Fibroblast of the conjunctiva (primary cell): Measurements from ENCODE around the gene S100PBP.
"Not testable (repeated sequence)": the region's sequence is repeated elsewhere in the genome, so short reads cannot be mapped to it uniquely, and the experiment has no call there.

Source experiments
- DNase-seq: peaks from one replicate; pipeline ENCODE4 v3.0.0-alpha.2; 2010; ENCODE audit warnings: low read depth

The S100PBP gene

GRCh38 chr1:32900956-32901822 lies 83.7 kb downstream of the S100PBP start, which contains the start of gene TMEM54:
TSS of gene TMEM54 (minus strand) at chr1:32901389. CDS start at chr1:32901238, 151 bp downstream.
- no peak for DNase-seq

GRCh38 chr1:32901823-32902534 lies 84.5 kb downstream of the S100PBP start:
- DNase-seq: no peak

GRCh38 chr1:32902535-32902920 lies 85.1 kb downstream of the S100PBP start:
- DNase-seq: no peak

- no peak for DNase-seq
These were observed 86.7 kb downstream of the S100PBP start for GRCh38 chr1:32903991-32904785.

- no peak for DNase-seq
These were observed 87.3 kb downstream of the S100PBP start for GRCh38 chr1:32904797-32905196.

- not testable (repeated sequence) for DNase-seq
These were observed 88.1 kb downstream of the S100PBP start for GRCh38 chr1:32905588-32905987.

GRCh38 chr1:32906654-32907053 lies 89.2 kb downstream of the S100PBP start:
- DNase-seq: no peak

GRCh38 chr1:32907435-32907834 lies 90.0 kb downstream of the S100PBP start:
- no peak for DNase-seq
